HepG2 (cell line): ENCODE results near the gene NDUFB11. TPM values are rescaled to one million over a fixed set of nuclear protein-coding genes. Genes with fewer than 3 reads are reported as not detected.

Experiments used
- CBX1 ChIP-seq: IDR thresholded peaks from one replicate; pipeline ENCODE4 v1.6.1; 2016; ENCODE audit warnings: antibody characterized with exemption, low read depth
- CCDC6 ChIP-seq: sonication (generic); formaldehyde crosslinking; IDR thresholded peaks from 2 replicates; pipeline ENCODE4 v1.8.1; 2022; ENCODE audit warnings: mild to moderate bottlenecking, missing genetic modification reagents, moderate library complexity
- E2F5 ChIP-seq: sonication (generic); formaldehyde crosslinking; conservative IDR thresholded peaks from 2 replicates; pipeline ENCODE4 v1.4.0; 2020; ENCODE audit warnings: missing genetic modification reagents
- GMEB2 ChIP-seq: IDR thresholded peaks from 2 replicates; pipeline ENCODE4 v1.6.1; 2016; ENCODE audit warnings: missing biosample characterization, missing genetic modification reagents, low read depth
- HDAC2 ChIP-seq: sonication (generic); formaldehyde crosslinking; IDR thresholded peaks from 2 replicates; pipeline ENCODE4 v1.4.0; 2020; ENCODE audit warnings: missing genetic modification reagents
- HNF1B ChIP-seq: sonication (generic); formaldehyde crosslinking; IDR thresholded peaks from 2 replicates; pipeline ENCODE4 v1.5.1; 2020; ENCODE audit warnings: mild to moderate bottlenecking, moderate library complexity, missing genetic modification reagents
- HOXA7 ChIP-seq: sonication (generic); formaldehyde crosslinking; IDR thresholded peaks from 2 replicates; pipeline ENCODE4 v1.8.1; 2022; ENCODE audit warnings: mild to moderate bottlenecking, missing genetic modification reagents, moderate library complexity
- MYC ChIP-seq: sonication (generic); formaldehyde crosslinking; IDR thresholded peaks from 2 replicates; pipeline ENCODE4 v1.9.0; 2021; ENCODE audit warnings: missing genetic modification reagents, borderline replicate concordance
- PRMT3 ChIP-seq: sonication (generic); formaldehyde crosslinking; IDR thresholded peaks from 2 replicates; pipeline ENCODE4 v1.8.1; 2022; ENCODE audit warnings: low read depth, mild to moderate bottlenecking, moderate library complexity, missing genetic modification reagents, borderline replicate concordance
- RARA ChIP-seq: IDR thresholded peaks from 2 replicates; pipeline ENCODE4 v1.6.1; 2016; ENCODE audit warnings: missing genetic modification reagents, missing compliant biosample characterization
- RFX3 ChIP-seq: IDR thresholded peaks from 2 replicates; pipeline ENCODE4 v1.6.1; 2016; ENCODE audit warnings: missing biosample characterization, missing genetic modification reagents
- TRAFD1 ChIP-seq: sonication (generic); formaldehyde crosslinking; IDR thresholded peaks from 2 replicates; pipeline ENCODE4 v1.5.1; 2020; ENCODE audit warnings: missing genetic modification reagents, mild to moderate bottlenecking, borderline replicate concordance
- ZBTB2 ChIP-seq: sonication (generic); formaldehyde crosslinking; IDR thresholded peaks from 2 replicates; pipeline ENCODE4 v1.8.0; 2022; ENCODE audit warnings: low read depth, missing genetic modification reagents
- ZBTB44 ChIP-seq: sonication (generic); formaldehyde crosslinking; IDR thresholded peaks from 2 replicates; pipeline ENCODE4 v1.4.0; 2020; ENCODE audit warnings: missing genetic modification reagents
- ZBTB49 ChIP-seq: sonication (generic); formaldehyde crosslinking; IDR thresholded peaks from 2 replicates; pipeline ENCODE4 v1.4.0; 2020; ENCODE audit warnings: missing genetic modification reagents, borderline replicate concordance
- ZNF749 ChIP-seq: sonication (generic); formaldehyde crosslinking; IDR thresholded peaks from 2 replicates; pipeline ENCODE4 v1.8.0; 2022; ENCODE audit warnings: mild to moderate bottlenecking, missing genetic modification reagents, moderate library complexity, borderline replicate concordance
- ZNF850 ChIP-seq: sonication (generic); formaldehyde crosslinking; conservative IDR thresholded peaks from 2 replicates; pipeline ENCODE4 v1.9.0; 2021; ENCODE audit warnings: mild to moderate bottlenecking, missing genetic modification reagents
- polyA plus RNA-seq, 8 experiments: library from polyadenylated mRNA; depleted of rRNA in 3 of 8; stranded (reverse) in 7 of 8; unstranded in 1 of 8; fragments of >200 nt; fragmentation: Illumina TruSeq in 4 of 8; extraction: Trizol in 4 of 8; gene quantifications; 2 replicates each; pipeline versions ENCODE4 v1.2.1 to v1.2.3, GENCODE V29; 2011 to 2016; ENCODE audit warnings: low read depth in 4 of 8, missing spikeins in 1 of 8, mixed read lengths in 1 of 8; ENCODE audit not compliant: insufficient read depth in 1 of 8
- total RNA-seq, 5 experiments: library from RNA; depleted of rRNA; stranded (reverse); fragments of >200 nt; fragmentation: Illumina TruSeq; extraction: Trizol; gene quantifications; 2 replicates each; pipeline ENCODE4 v1.2.3, GENCODE V29; 2016; ENCODE audit warnings: low read depth in 1 of 5

NDUFB11 gene
- total and polyA plus RNA-seq, 2 of the 13 experiments (the other 11 are each of a cell fraction or from before 2014, with no cell fraction given) = 46.6 to 100 TPM

GRCh38 chrX:47193475-47194193 lies 49.1 kb upstream of the NDUFB11 start, which contains the start of gene UBA1 (continued):
- TF ChIP-seq PRMT3 (CRISPR knock-in tag) = no peak
- no peak for TF ChIP-seq TRAFD1
- peak; percentile 4; the same call in 1 of the 2 replicates for TF ChIP-seq RARA (CRISPR knock-in tag)
- TF ChIP-seq MYC = no peak
- TF ChIP-seq ZNF850 (CRISPR knock-in tag) = no peak
- no peak for TF ChIP-seq ZBTB44 (CRISPR knock-in tag)
- TF ChIP-seq ZBTB2 (CRISPR knock-in tag) = no peak
- no peak for TF ChIP-seq GMEB2
- no peak for TF ChIP-seq E2F5 (CRISPR knock-in tag)
- no peak for TF ChIP-seq ZBTB49 (CRISPR knock-in tag)
- TF ChIP-seq CBX1 = no peak
- TF ChIP-seq ZNF749 = no peak
- no peak for TF ChIP-seq HDAC2
- TF ChIP-seq HNF1B (CRISPR knock-in tag) = peak; percentile 75
- TF ChIP-seq RFX3 = no peak
- TF ChIP-seq CCDC6 (CRISPR knock-in tag) = no peak
- TF ChIP-seq HOXA7 (CRISPR knock-in tag) = no peak
